GM18867 (cell line): ENCODE measurements around the gene TRAPPC12.

ENCODE experiments used
- ATAC-seq: cut with Tn5 transposase; IDR thresholded peaks from one replicate; pipeline ENCODE4 v1.9.1; 2021; ENCODE audit warnings: mild to moderate bottlenecking, moderate library complexity; ENCODE audit not compliant: unreplicated experiment

The TRAPPC12 gene

DNA sequence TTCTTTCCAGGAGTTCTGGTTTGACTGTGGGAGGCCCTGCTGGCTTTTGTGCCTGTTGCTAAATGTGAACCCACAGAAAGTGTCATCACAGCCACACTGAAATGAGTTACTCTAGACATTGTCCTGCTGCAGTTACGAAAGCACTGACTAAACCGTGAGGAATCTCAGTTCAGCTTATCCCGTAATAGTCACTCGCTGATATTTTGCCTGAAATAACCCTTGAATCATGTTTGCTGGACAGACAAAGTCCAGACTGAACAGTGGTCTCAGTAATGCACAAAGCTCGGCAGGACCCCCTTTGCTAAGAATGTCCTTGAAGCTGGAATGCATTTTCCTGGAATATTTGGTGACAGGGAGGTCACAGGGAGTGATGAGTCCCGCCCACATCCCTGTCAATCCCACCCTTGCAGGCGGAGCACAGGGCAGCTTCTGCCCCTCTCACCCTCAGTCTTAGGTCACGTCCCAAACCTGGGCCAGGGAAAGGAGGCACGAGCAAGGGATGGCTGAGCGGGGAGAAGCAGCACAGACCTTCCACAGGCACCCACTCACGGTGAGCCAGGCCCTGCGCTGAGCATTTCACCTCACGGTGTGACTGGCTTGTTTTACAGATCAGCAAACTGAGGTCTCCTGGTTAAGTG is 86.5 kb downstream of the TRAPPC12 start:
- no peak for ATAC-seq

DNA sequence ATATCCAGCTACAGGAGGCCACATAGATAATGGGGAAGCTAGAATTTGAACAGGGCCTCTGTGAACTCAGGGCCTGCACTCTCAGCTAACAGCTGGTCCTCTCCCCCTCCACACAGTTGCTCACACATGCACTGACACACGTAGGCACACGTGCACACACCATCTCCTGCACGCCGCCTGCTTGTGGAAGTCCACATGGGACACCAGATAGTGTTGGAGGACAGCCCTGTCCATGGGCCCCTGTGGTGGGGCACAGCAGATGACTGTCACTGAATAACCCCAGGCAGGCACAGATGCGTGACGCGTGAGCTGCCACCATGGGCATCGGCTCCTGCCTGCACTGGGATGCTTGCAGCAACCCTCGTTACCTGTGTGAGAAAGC is 87.0 kb downstream of the TRAPPC12 start:
- no peak for ATAC-seq

DNA sequence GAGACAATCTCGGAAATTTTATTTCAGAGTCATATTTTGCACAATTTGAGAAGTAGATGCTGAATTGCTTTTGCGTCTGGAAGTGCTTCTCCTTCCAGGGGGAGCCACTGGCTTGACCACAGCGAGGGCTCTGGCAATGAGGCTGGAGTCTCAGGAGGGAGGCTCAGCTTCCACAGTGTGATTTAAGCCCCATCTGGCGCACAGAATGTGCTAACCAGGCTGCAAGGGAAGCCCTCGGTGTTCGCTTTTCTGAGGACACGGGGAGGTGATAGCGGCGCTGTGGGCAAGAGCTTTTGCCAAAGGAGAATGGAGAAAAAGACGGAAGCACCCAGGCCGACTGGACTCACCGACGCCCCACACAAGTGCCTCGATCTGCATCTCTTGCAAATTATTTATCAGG is 87.5 kb downstream of the TRAPPC12 start:
- ATAC-seq: no peak

DNA sequence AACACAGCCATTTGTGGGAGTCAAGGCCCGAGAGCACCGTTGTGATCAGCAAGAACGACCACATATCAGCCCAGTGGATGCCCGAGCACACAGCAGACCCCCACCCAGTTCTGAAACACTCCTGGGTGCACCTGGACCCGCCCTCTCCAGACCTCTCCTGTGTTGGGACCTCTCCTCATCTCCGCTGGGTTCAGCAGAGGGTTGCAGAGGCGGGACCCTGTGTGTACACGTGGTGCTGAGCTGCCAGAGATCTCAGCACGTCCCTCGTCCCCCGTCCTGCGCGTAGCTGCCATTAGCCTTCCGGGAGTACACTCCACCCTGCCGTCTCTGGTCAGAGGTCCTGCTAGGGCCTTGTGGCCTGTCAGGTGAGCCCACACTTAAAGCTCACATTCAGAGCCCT is 88.2 kb downstream of the TRAPPC12 start:
- ATAC-seq: no peak

DNA sequence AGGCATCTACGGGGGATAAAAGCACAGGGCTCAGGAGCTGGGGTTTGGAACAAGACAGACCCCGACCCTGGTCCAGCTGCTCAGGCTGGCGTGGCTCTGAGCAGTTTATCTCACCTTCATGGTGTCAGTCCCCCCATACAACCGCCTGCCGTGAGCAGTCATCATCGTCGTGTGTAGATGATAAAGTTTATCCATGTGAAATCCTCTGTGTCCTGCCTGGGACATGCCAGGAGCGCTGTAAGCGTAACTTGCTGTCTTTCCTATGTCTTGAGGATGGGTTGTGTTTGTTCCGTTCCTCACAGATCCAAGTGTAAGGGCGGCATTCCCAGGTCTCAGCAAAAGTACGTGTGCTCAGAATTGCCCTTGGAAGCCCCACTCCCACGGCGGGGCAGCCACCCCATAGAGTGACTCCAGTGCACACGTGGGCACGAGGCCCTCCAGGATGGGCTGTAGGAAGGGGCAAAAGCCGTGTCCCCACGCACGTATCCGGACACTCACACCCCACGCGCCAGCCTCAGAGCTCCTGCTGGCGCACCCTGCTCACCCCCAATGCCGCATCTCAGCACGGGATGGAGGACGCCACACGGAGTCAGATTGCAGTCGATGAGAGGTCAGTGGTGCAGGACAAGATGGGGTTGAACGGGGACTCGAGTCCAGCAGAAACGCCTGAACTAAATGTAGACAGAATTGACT is 88.9 kb downstream of the TRAPPC12 start:
- ATAC-seq: no peak

DNA sequence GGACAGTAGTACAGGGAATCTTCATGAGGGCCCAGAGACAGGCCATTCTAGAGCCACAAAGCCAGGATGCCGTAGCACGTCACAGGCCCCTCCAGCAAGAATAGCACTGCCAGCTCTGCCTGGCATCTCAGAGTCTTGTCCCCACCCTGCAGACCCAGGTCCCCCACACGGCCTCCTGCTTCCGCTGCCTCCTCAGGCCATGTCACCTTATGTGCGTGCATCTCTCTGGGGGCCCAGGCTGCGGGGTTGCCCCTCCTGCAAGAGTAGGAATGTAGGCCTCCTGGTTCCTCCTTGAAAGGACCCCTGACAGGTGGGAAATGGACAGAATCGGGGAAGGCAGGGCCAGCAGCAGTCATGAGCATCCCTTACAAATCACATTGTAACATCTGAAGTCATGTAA is 90.0 kb downstream of the TRAPPC12 start:
- ATAC-seq: no peak

DNA sequence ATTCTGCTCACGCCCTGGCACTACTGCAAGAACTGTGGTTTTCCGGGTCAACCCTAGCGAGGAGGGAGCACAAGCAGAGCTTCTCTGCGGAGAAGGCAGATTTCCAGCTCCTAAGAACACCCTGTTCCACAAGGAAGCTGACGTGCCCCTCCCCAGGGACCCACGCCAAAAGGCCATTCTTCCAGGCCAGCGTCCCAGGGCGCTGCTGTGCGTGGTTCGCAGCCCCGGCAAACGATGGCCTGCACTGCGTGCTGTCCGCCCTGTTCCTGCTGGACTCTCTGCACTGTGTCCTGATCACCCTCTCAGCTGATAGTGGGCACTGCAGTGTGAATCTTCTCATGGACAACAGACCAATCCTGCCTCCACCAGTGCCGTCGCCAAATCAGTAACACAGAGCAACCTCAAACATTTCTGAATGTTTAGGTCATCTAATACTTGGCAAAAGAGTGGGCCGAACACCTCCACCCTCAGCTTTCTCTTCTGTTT is 90.7 kb downstream of the TRAPPC12 start:
- ATAC-seq: no peak

DNA sequence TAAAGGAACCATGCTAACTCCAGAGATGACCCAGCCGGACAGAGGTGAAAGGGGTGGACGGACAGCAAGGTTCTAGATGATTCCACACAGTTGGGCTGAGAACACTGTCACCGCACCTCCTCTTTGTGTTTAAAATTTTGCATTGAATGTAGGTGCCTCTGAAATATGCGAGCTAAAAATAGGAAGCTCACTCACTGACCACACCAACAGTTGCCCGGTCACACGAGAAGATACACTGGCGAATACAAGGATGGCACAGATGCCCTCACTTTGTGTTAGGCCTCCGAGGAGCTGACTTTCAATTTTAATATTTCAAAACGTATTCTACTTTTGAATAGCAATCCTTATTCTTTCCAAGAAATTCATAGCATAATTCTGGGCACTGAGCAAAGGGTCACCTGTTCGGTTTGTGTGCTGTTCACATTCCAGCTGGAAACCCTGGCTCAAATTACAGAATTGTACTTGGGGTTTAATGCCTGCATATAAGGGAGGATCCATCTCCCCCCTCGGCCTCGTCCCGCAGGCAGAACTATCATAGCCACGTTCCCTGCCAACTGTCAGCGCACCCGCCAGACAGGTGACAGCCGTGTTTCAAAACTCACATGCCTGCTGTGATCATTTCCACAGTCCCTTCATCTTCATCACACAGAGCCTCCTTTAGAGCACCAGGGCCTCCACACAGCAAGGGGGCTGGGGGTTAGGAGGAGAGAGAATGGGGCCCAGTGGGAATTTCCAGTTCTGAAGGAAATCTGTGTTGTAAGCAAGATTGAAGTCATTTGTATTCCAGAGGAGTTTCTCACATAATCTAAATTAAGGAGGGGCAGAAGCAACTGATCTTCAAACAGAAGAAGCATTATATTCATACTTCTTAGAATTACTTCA is 91.6 kb downstream of the TRAPPC12 start:
- ATAC-seq: no peak

DNA sequence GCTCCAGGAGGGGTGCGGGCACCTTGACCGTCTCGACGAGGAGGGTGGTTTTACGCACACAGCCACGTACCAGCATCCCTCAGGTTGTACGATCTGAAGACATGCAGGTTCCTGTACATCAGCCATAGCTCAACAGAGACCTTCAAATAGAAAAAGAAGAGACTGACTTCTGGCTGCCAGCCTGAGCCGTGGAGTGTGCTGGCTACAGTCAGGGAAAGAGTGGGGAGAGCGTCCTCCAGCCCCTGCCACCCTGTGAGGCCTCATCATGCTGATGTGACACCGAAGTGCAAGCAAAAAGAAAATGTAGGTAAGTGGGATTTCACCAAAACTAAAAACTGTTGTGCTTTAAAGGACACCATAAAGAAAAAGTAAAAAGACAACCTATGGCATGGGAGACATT is 92.8 kb downstream of the TRAPPC12 start:
- ATAC-seq: no peak

DNA sequence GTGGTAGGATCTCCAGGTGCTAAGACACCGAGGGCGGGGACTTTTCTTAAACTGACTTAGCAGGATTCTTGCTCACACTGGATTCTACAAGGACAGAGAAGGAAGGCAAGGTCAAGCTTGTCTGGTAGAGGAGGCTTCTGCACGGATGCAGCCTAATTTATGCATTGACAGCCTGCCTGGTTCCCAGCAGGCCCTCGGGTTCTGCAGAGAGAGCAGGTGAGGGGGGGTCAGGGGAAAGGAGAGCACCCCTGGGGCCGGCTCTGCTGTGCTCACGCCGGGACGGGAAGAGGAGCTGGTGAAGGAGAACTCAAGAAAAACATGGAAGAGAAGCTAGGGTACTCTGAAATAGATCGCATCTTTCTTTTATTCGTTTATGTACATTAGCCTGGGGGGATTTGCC is 93.5 kb downstream of the TRAPPC12 start:
- no peak for ATAC-seq

DNA sequence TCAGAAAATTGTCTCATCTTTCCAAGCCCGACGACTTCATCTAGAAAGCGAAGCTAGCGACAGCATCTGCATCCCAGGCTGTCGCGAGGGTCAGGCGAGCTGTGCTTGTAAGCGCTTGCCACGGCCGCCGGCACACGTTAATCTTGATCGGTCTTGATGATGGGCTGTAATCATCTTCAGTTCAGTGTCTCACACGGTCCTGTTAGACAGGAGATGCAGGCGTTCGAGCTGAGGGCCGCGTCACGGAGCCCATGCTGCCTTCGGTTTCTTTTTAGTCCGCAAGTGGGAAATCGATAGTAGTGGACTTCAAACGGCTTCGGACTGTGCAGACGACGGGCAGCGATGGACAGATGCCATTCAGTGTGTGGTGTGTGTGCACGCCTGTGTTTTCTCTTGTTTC is 96.3 kb downstream of the TRAPPC12 start:
- no peak for ATAC-seq

DNA sequence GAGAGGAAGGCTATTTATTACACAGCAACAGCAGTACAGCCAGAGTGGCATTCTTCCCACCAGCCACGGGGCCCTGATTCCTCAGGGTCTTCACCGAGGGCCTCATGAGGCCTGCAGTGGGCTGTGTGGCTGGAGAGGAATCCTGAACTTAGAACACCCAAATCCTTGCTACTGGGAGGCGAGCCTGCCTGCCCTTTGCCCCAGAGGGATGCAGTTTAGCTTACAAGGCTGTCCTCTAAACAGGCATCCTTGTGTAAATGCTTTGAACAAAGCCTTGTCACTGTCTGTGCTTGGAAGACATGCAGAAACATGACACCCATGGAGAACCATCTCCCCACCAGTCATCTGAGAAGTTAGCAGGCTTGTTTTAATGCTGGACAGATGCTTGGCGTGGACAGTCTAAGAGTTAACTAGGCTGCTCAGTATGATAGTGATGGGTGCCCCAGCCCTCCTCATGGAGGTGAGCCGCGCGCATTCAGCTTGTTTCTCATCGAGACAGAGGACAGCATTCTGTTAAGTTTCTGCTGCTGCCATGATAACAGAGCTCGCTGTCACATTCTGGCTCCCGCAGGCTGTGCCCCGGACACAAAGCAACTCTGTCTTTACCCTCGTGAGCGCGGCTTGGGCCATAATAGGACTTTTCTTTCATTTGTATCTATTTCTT is 97.0 kb downstream of the TRAPPC12 start:
- ATAC-seq: no peak

DNA sequence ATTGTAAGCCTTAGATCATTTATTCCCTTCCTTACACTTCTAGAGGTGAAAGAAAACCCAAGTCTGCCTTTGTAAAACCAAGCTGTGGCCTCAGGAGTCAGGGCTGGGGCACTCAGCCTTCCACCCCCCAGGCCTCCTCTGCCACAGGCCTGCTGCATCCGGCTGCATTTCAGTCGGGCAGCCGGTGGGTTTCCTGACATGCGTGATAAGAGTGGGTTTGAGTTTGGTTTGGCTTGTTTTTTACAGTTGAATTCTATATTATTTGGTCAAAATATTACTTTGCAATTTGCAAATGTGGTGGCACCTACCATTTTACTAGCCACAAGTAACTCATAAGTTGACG is 97.5 kb downstream of the TRAPPC12 start:
- ATAC-seq: no peak

DNA sequence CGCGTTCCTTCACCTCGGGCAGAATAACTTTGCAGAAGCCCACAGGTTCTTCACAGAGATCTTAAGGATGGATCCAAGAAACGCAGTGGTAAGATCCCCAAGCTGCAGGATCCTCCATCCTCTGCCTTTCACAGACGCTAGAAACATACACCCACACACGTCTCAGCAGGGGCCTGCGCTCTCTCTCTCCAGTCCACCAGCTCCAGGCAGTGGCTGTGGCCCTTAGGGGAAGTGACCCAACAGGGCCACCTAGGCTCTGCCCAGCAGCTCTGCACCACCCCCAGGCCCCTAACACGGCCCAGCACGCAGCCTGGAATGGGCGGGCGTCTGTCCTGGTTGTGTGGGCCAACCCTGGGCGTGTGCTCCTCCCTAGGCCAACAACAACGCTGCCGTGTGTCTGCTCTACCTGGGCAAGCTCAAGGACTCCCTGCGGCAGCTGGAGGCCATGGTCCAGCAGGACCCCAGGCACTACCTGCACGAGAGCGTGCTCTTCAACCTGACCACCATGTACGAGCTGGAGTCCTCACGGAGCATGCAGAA is 99.4 kb downstream of the TRAPPC12 start:
- ATAC-seq: no peak

DNA sequence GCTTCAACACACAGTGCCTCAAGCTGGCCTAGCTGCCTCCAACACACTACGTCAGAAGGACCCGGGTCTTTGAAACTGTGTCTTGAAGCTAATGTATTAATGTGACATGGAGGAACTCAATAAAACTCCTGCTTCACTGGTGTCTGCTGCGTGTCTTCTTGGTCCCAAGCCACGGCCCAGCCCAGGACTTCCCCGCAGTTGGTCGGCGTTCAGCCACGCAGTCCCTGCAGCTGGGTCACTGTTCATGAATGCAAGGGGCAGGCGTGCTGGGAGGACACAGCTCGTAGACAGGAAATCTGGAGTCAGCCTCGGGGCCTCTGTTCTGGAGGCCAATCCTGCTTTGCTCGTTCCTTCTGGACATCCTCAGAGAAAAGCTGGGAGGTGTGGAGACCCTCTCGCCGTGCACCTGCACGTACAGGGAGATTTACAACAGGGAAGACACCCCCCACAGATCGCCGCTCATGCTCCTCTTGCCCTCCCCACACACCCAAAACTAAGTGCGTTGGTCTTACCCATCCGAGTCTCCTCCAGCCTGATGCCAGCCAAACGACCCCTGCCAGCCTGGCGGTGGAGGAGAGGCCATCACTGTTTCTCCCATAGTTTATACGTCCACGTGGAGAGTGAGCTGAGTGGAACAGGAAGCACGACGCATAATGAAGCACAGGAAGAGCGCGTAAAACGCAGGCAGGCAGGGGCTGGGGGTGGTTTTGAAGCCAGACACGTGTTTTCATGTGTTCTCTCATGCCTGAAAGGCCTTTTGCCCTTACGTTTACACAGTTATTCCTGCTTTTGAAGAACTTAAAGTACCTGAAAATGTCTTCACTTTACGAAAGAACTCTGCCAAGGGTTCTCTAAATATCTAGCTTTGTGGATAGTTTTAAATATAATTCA is 100.2 kb downstream of the TRAPPC12 start:
- no peak for ATAC-seq

DNA sequence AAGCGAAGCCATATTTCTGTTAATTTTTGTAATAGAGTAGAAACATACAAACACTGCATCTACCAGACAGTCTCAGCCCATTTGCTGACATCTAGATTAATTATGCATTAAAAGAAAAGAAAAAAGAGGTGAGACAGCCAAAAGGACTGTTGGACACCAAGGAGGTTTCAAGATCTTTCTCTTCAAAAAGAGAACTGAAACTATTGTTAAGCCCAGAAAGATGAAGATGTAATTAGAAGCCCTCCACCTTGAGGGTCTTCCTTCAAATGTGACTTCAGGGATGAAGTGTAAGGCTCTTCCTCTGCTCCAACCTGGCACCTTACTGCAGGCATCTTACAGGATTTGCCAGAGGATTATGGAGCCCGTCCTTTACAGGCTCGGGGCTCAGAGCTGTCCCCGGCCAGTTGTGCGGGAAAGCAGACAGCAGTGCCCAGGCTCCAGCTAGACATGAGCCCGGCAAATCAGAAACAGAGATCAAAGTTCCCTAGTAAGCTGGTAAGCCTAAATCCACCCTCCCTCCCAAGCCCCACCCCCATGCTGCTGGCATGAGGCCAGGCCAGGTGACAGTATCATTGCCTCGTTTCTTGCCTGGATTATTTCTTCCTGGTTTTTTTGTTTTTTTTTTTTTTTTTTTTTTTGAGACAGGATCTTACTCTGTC is 101.0 kb downstream of the TRAPPC12 start:
- ATAC-seq: no peak

DNA sequence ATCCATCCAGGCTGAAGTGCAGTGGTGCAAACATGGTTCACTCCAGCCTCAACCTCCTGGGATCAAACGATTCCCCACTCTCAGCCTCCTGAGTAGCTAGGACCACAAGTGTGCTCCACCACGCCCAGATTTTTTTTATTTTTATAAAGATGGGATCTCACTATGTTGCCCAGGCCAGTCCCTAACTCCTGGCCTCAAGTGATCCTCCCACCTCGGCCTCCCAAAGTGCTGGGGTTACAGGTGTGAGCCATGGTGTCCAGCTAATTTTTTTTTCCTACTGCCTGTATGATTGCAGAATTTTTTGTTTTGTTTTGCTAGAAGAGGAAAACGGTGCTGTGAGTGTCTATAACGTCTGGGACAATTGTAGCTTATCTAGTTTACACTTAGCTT is 101.5 kb downstream of the TRAPPC12 start:
- ATAC-seq: no peak

DNA sequence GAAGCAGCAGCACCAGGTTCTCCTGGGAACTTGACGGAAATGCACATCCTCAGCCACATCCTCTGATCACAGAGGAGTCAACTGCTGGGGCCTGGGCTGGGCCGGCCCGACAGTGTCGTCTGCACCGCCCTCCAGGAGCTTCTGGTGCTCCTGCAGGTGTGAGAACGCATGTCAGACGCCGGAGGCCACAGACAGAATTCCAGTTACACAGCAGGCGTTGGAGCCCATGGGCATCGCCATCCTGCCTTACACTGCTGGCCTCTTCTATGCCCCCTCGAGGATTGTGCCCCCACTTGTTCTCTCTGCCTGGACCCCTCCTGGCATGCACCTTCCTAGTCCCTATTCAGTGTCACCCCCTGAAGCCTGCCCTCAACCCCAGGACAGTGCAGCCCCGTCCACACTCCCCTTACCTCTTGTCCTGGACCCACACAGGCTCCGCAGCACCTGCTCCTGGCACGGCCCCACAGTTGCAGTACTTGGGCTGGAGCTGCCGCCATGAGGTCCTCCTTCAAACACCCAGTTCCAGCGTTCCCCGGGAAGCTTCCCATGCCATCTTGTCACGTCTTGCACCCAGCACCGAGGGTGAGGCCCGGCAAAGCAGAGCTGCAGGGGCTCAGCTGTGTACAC is 102.4 kb downstream of the TRAPPC12 start:
- ATAC-seq: no peak

DNA sequence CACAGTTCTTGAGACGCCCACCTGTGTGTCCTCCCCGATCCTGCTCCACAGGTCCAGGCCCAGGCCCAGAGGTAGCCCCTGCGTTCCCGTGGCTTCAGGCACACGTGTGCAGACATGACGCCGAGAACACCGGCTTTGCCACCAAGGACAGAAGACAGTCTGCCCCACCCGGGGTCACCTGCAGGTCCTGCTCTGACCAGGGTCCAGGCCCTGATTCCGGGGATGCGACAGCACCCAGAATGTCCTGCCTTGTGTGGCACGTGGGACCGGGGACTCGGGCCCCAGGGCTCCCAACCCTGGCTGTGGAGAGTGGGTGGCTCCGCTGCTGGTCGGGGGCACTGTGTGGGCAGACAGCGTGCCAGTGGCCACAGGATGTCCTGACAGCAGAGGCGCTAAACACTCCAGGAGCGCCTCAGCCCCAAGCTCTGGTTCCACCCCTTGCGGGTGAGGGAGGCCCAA is 102.9 kb downstream of the TRAPPC12 start:
- ATAC-seq: no peak
